AG10803 (cell line): Measurements from ENCODE around the gene WDR90.
A peak's percentile ranks its signal among the peaks of the same experiment; 100 is the strongest.

Source experiments
- DNase-seq: peaks from one replicate; pipeline ENCODE4 v3.0.0; 2010; ENCODE audit warnings: low read depth
- H3K4me3 ChIP-seq: 2 replicates; pipeline ENCODE4 v1.5.1; 2011; ENCODE audit warnings: mild to moderate bottlenecking, low read length, control low read depth
- CTCF ChIP-seq: conservative IDR thresholded peaks from 2 replicates; pipeline ENCODE4 v1.5.1; 2011; ENCODE audit warnings: mild to moderate bottlenecking, low read length, control low read depth, inconsistent platforms

The WDR90 gene

DNA sequence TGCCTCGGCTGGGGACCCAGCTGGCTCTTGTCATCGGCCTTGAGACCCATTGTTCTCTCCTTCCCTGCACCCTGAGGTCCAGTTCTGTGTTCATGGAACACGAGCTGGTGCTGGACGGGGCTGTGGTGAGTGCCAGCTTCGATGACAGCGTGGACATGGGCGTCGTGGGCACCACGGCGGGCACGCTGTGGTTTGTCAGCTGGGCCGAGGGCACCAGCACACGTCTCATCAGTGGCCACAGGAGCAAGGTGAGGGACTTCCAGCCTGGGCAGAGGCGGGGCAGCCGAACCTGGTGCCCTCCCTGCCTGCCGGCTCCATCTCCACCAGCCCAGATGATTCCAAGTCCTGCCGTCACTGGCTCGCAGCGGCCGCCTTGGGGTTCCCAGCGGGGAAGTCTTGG, 13.4 kb downstream of the WDR90 start:
- DNase-seq: no peak
- TF ChIP-seq CTCF: no peak
- no peak overlapping the region for H3K4me3 ChIP-seq

DNA sequence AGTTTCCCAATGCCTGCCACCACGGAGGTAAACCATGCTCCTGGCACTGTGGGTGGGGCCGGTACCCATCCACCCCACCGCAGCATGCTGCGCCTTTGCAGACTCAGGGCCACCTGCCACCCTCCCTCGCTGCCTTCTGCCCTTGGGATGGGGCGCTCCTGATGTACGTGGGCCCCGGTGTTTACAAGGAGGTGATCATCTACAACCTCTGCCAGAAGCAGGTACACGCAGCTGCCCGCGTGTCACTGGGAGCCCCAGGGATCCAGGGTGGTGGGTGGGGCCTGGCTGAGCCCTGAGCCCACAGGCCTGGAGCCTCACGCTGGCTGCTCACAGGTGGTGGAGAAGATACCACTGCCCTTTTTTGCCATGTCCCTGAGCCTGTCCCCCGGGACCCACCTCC, 17.4 kb downstream of the WDR90 start:
- no peak for DNase-seq
- no peak overlapping the region for H3K4me3 ChIP-seq
- TF ChIP-seq CTCF: no peak

DNA sequence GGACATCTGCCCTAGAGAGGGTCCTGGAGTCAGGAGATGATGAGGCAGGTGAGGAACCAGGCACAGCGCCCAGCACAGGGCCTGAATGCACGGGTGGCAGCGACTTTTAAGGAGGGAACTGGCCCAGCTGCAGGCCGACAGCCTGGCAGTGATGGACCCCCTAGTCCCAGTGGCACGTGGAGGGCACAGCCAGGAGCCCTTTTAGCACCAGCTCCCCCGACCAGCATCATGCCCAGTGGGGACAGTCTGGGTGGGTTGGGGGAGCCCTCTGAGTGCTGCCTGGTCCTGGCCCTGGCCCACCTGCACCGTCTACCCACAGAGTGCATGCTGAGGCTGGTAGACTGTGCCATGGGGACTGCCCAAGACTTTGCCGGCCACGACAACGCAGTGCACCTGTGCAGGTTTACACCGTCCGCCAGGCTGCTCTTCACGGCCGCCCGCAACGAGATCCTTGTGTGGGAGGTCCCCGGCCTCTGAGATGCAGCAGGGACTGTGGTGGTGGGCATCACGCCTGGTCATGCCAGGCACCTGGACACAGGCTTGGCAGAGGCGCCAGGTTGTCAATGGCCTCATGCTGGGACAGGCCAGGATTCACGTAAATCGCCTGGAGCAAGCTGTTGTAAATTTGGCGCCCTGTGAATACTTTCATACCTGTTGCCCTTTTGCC, 18.1 kb downstream of the WDR90 start:
- H3K4me3 ChIP-seq: no peak overlapping the region
- DNase-seq: no peak
- no peak for TF ChIP-seq CTCF

DNA sequence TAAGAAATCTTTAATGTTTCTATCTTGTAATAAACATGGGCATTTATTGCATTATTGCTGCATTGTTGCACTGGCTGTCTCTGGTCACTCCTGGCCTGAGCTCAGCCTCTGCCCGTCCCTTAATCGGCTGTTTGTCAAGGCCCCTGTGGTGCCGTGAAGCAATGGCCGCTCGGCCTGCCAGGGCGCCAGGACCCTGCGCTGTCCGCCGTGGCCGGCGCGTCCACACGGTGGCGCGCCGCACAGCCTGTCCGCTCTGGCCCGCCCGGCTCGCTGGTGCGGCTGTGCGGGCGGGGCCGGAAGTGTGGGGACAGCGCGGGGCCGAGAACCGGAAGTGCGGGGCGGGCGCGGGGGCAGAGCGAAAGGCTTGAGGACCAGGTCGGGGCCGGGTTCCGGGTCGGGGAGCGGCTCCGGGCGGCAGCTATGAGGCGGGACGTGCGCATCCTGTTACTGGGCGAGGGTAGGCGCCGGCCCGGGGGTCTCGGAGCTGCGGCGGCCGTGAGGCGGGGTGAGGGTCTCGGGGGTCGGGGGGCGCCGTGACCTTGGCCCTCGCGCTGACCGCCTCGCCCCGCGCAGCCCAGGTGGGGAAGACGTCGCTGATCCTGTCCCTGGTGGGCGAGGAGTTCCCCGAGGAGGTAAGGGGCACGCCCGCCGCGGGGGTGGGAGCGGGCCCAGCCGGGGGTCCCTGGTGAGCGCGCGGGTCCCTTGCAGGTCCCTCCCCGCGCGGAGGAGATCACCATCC, 18.8 kb downstream of the WDR90 start, which contains the start of gene RHOT2:
RHOT2 (plus strand) TSS at position 353 of the 739 bp plus-strand sequence; CDS start at position 421, 68 bp downstream.
- TF ChIP-seq CTCF: peak; percentile 49
- H3K4me3 ChIP-seq: peak within 1 kb of the TSS; percentile 74
- peak; percentile 87 for DNase-seq

DNA sequence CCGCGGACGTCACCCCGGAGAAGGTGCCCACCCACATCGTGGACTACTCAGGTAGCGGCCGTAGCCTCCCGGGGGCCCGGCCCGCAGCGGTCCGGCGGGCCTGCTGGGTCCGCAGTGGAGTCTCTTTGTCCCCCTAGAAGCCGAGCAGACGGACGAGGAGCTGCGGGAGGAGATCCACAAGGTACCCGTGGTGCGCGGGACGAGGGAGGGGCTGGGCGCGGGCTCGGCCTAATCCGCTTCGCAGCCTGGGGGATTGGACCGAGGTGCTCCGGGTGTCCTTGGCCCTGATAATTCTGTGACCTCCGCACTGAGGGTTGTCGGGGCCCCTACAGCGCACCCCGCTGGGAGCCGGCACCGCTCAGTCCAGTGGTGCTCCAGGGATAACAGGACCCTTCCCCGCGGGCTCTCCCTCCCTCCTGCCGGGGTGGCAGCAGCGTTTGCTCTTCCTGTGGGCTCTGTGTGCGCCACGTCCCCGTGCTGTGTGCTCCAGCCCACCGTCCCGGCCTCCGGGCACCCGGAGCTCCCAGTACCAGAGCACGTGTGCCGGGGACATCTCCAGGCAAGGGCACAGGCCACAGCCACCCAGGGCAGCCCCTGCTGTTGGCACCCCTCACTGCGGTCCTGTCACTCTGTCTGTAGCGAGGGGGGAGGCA, 19.5 kb downstream of the WDR90 start:
- no peak for DNase-seq
- H3K4me3 ChIP-seq: peak overlapping the region; percentile 74
- no peak for TF ChIP-seq CTCF

DNA sequence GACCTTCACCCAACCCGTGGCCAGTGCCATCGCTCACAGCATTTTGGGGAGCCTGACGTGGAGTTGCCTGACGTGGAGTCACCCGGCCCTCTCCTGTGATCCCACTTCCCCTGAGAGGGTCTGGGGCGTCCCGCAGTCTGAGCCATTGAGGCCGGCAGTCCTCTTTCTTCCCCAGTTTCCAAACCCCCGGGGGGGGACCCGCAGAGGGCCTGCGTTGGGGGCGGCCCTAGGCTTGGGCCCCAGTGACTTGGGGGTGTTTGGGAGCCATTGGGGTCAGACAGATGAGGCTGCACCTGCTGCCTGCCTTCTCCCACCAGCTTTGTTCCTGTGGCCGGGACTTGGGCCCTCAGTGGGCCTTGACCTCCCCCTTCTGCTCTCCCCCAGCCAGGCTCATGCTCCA, 20.5 kb downstream of the WDR90 start:
- peak overlapping the region; percentile 74; the same call in 1 of the 2 replicates for H3K4me3 ChIP-seq
- TF ChIP-seq CTCF: no peak
- no peak for DNase-seq
